KOPT-K1 (cell line): ENCODE measurements around the gene CNTD1.
"Not testable (repeated sequence)": the region's sequence is repeated elsewhere in the genome, so short reads cannot be mapped to it uniquely, and the experiment has no call there.

Source experiments
- H3K27ac ChIP-seq: fragments of 200-600 bp; sonication (generic); 2 replicates; pipeline ENCODE4 v1.5.1; 2016; ENCODE audit warnings: antibody characterized with exemption, mild to moderate bottlenecking, low read depth, low read length; ENCODE audit not compliant: poor library complexity, severe bottlenecking
- H3K36me3 ChIP-seq: fragments of 200-600 bp; sonication (generic); 2 replicates; pipeline ENCODE4 v1.5.1; 2017; ENCODE audit warnings: antibody characterized with exemption, mild to moderate bottlenecking, low read length, moderate library complexity; ENCODE audit not compliant: insufficient read depth
- H3K9me3 ChIP-seq: fragments of 200-600 bp; sonication (generic); 2 replicates; pipeline ENCODE4 v1.5.1; 2017; ENCODE audit warnings: antibody characterized with exemption, low read length, mild to moderate bottlenecking; ENCODE audit not compliant: insufficient read depth, poor library complexity, severe bottlenecking

The CNTD1 gene

GRCh38 chr17:42853968-42854790 is 55.5 kb downstream of the CNTD1 start:
- H3K27ac ChIP-seq, result no peak overlapping the region
- no peaks in the 10 kb centered on the region for H3K9me3 ChIP-seq
- H3K36me3 ChIP-seq, result no peaks in the 10 kb centered on the region

- H3K9me3 ChIP-seq, result no peaks in the 10 kb centered on the region
- no peaks in the 10 kb centered on the region for H3K36me3 ChIP-seq
- H3K27ac ChIP-seq, result no peak overlapping the region
Measured at GRCh38 chr17:42855048-42855596, 56.5 kb downstream of the CNTD1 start.

GRCh38 chr17:42856093-42856492 is 57.4 kb downstream of the CNTD1 start:
- not testable (repeated sequence) for H3K27ac ChIP-seq, H3K36me3 ChIP-seq, H3K9me3 ChIP-seq

GRCh38 chr17:42856516-42856915 is 57.9 kb downstream of the CNTD1 start:
- H3K36me3 ChIP-seq, H3K27ac ChIP-seq, H3K9me3 ChIP-seq: not testable (repeated sequence)

- no peaks in the 10 kb centered on the region for H3K9me3 ChIP-seq
- H3K27ac ChIP-seq, result no peak overlapping the region
- H3K36me3 ChIP-seq, result no peaks in the 10 kb centered on the region
Measured at GRCh38 chr17:42857389-42857788, 58.7 kb downstream of the CNTD1 start.
